Dermis microvascular lymphatic vessel endothelial cell (primary cell): Measurements from ENCODE around the gene MAP1LC3A. TPM values are rescaled to one million over a fixed set of nuclear protein-coding genes. Genes with fewer than 3 reads are reported as not detected.

Source experiments
- DNase-seq, 2 donors: peaks; one replicate each; pipeline versions ENCODE4 v3.0.0 to v3.0.0-alpha.2; 2010; ENCODE audit warnings: low read depth in 2 of 2
- total RNA-seq: library from RNA; depleted of rRNA; stranded (reverse); fragments of >200 nt; gene quantifications from 2 replicates; pipeline ENCODE4 v1.2.1, GENCODE V29; 2014

MAP1LC3A gene
- total RNA-seq, 1 donor from 2014 or later: 16.6 TPM

DNA sequence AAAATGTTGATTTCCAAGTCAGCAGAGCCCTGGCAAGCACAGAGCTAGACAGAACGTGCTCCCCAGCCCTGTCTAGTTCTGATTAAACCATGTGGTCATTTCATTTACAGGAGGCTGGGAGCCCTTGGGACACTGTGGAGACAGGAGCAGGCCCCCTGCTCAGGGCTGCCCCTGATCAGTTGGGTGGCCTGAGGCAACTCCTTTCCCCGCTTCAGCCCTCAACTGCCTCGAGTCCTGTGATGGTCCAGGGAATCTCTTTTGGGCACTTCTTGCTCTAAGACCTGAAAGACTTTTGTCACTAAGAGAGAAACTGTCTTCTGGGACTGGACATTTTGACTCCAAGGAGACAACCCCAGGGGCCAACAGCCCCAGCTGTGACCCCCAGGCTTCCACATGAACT is 28.8 kb upstream of the MAP1LC3A start:
- DNase-seq: no peak

DNA sequence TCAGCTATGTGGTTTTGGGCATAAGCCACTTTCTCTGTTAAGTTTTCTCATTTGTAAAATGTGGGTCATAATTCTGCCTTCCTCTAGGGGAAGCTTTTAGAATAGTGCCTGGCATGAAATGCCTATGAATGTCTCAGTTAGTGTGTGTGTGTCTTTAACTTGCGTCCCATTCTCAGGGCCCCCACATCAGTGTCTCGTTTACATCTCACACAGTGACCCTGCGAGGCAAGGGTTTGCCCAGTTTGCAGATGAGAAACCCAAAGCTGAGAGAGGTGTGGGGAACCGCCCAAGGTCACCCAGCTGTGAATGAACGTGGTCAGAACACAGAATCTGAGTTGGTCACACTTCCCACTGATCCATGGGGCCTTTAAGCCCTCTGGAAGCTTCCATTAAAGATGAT is 28.2 kb upstream of the MAP1LC3A start:
- DNase-seq: no peak

DNA sequence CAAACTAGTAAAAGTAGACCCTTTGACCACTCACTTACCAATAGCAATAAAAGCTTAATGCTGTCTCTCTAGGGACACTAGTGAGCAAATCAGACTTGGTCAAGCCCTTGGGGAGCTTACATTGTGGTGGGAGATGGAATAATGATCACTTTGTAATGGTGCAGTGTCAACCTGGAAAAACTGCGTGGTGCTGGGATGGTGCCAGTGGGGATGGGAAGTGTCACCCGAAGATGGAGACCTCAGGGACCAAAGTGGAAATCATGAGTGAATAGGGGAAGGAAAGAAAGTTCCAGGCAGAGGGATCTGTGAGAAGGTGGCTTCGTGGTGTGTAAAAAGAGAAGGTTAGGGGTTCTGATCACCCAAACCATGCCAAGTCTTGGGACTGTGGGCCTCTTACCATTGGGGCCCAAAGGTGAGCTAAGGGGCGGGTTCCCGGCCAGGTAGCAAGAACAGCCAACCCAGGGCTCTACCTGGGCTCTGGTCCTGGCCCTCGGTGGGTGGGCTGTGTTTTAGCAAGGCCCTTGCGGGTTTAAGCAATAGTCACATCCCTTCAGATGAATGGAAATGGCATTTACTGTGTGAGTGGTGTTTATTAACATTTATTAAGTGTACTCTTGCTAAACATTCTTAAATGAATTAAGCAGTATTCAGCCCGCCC is 26.8 kb upstream of the MAP1LC3A start:
- DNase-seq: no peak

- DNase-seq: no peak
These were observed 26.2 kb upstream of the MAP1LC3A start for GRCh38 chr20:34532320-34532719.

DNA sequence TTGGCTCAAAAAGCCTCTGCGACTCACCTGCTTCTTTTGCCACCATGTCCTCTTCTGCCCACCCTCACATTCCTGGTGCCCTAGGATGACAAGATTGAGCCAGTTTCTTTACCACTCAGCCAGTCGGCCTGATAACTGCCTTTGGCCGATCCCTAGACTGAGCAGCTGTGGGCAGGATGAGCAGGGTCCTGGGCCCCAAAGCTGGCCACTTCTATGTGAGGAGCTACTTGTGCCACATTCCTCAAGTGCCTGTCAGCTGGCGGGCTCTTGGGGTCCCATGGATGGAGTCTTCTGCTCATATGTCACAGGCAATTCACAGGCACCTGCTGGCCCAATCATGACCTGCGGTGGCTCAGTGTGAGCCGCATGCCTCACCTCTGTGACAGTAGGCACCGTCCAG is 25.8 kb upstream of the MAP1LC3A start:
- no peak for DNase-seq

DNA sequence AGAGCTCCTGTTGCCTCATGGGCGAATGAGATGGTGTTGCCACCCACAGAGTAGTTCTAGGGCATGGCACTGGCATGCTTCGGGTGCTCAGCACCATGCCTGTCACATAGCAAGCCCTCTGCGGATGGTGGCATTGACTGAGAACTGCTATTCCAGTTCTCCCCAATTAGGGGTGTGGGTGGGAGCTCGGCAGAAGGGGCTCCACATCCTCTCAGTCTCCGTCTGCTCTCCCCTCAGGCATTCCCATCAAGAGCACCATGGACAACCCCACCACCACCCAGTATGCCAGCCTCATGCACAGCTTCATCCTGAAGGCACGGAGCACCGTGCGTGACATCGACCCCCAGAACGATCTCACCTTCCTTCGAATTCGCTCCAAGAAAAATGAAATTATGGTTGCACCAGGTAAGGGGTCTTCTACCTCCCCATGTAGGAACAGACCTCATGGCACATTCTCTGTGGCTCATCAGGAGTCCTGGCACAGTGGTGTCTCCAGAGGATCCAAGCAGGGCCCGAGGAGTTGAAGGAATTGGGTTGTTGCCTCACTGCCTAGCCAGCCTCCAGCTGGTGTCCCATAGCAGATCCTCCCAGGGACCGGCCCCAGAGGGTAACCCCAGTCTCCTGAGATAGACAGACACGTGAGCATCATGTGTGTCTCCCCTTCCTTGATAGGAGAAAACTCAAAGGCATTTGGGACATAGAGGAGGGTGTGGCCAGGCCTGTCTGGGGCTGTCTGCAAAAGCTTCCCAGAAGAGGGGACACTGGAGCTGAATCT is 23.9 kb upstream of the MAP1LC3A start:
- DNase-seq: no peak

- DNase-seq: no peak
These were observed 23.1 kb upstream of the MAP1LC3A start for GRCh38 chr20:34535301-34535840.

GRCh38 chr20:34535857-34536256 is 22.7 kb upstream of the MAP1LC3A start:
- DNase-seq: no peak

- peak in 1 of 2 donors; percentile 65 for DNase-seq
These were observed 21.6 kb upstream of the MAP1LC3A start for GRCh38 chr20:34536798-34537394.

GRCh38 chr20:34537651-34538050 is 20.9 kb upstream of the MAP1LC3A start:
- no peak for DNase-seq

DNA sequence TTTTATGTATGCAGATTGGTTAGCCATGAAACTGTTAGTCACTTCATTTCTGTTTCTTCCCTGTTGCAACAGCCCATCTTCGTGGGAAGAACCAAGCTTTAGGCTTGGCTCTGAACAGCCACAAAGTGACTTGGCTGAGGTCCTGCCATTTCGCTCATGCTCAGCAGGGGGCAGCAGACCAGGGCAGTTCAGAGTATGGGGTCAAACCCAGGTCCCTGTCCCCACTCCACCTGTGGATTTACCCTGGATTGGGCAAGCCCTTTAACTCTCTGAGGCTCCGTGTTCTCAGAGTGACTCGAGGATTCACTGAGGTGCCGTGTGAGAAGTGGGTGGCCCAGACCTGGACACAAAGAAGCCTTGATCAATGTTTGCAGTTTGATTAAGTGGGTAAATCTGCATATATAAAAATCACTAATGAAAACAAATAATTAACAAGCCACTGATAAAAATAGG is 19.8 kb upstream of the MAP1LC3A start:
- DNase-seq: peak in 1 of 2 donors; percentile 55

- no peak for DNase-seq
These were observed 18.8 kb upstream of the MAP1LC3A start for GRCh38 chr20:34539756-34540155.

GRCh38 chr20:34540596-34541263 is 17.8 kb upstream of the MAP1LC3A start:
- no peak for DNase-seq

- peak; percentile 56 to 64 for DNase-seq
These were observed 17.1 kb upstream of the MAP1LC3A start for GRCh38 chr20:34541264-34541901.

GRCh38 chr20:34541917-34542316 is 16.6 kb upstream of the MAP1LC3A start:
- no peak for DNase-seq

- DNase-seq: no peak
These were observed 16.1 kb upstream of the MAP1LC3A start for GRCh38 chr20:34542439-34542838.

- no peak for DNase-seq
These were observed 15.0 kb upstream of the MAP1LC3A start for GRCh38 chr20:34543463-34544056.

GRCh38 chr20:34544109-34544796 is 14.3 kb upstream of the MAP1LC3A start:
- DNase-seq: no peak

- no peak for DNase-seq
These were observed 11.8 kb upstream of the MAP1LC3A start for GRCh38 chr20:34546751-34547181.
